ENCODE measurements around the gene CRELD1. TPM values are rescaled to one million over a fixed set of nuclear protein-coding genes. Genes with fewer than 3 reads are reported as not detected.

The CRELD1 gene
- total RNA-seq, 1 donor from 2014 or later, result 60.3 TPM

- Mint-ChIP-seq H3K9me3 (ENCODE audit: low read depth) (no peaks in the 10 kb centered on the region), H3K4me3 (ENCODE audit: low read depth) (peak overlapping the region; percentile 97), H3K4me1 (ENCODE audit: low read depth) (peaks cover 14% of the 10 kb centered on the region), H3K36me3 (ENCODE audit: insufficient read depth) (no peaks in the 10 kb centered on the region), H3K27me3 (no peaks in the 10 kb centered on the region), H3K27ac (peak overlapping the region; percentile 98)
- DNase-seq (ENCODE audit: low spot score, unreplicated experiment), result no peak
- TF ChIP-seq CTCF (IDR thresholded peaks at IDR 0.05; ENCODE audit: unreplicated experiment), result no peak
Observed at GRCh38 chr3:9986230-9986725, 52.6 kb downstream of the CRELD1 start.

- TF ChIP-seq CTCF (IDR thresholded peaks at IDR 0.05; ENCODE audit: unreplicated experiment), result no peak
- no peaks in the 10 kb centered on the region for H3K9me3 Mint-ChIP-seq (ENCODE audit: low read depth)
- no peaks in the 10 kb centered on the region for H3K27me3 Mint-ChIP-seq
- no peaks in the 10 kb centered on the region for H3K36me3 Mint-ChIP-seq (ENCODE audit: insufficient read depth)
- no peak for DNase-seq (ENCODE audit: low spot score, unreplicated experiment)
- H3K4me1 Mint-ChIP-seq (ENCODE audit: low read depth), result no peaks in the 10 kb centered on the region
- H3K27ac Mint-ChIP-seq, result no peak overlapping the region
- no peak overlapping the region for H3K4me3 Mint-ChIP-seq (ENCODE audit: low read depth)
Observed at GRCh38 chr3:9994086-9994844, 60.6 kb downstream of the CRELD1 start.

Other genes starting within 250 kb of the CRELD1 start
- 0.47 and 0.69 TPM in 2 replicates for gene CPNE9, start 230.0 kb upstream of the CRELD1 start, total RNA-seq
- 25.2 and 25.6 TPM in 2 replicates for gene BRPF1, start 202.1 kb upstream of the CRELD1 start, total RNA-seq
- 46.3 and 47.7 TPM in 2 replicates for gene OGG1, start 183.9 kb upstream of the CRELD1 start, total RNA-seq
- 16.9 and 17.1 TPM in 2 replicates for gene CAMK1, start 163.9 kb upstream of the CRELD1 start, total RNA-seq
- gene TADA3, start 141.4 kb upstream of the CRELD1 start, total RNA-seq, result 66.6 and 70.8 TPM in 2 replicates
- gene ARPC4, start 140.8 kb upstream of the CRELD1 start, total RNA-seq, result 129 and 135 TPM in 2 replicates
- 51.6 and 59.6 TPM in 2 replicates for gene TTLL3, start 123.6 kb upstream of the CRELD1 start, total RNA-seq
- 55.0 and 60.3 TPM in 2 replicates for gene RPUSD3, start 89.8 kb upstream of the CRELD1 start, total RNA-seq
- gene CIDEC, start 53.6 kb upstream of the CRELD1 start, total RNA-seq, result not detected in 2 replicates
- 30.5 and 33.0 TPM in 2 replicates for gene JAGN1, start 43.2 kb upstream of the CRELD1 start, total RNA-seq
- gene IL17RE, start 31.0 kb upstream of the CRELD1 start, total RNA-seq, result 4.9 and 7.0 TPM in 2 replicates
- gene IL17RC, start 16.7 kb upstream of the CRELD1 start, total RNA-seq, result 13.4 and 17.1 TPM in 2 replicates
- 10.4 and 11.4 TPM in 2 replicates for gene PRRT3, start 18.6 kb downstream of the CRELD1 start, total RNA-seq
- 38.6 and 42.1 TPM in 2 replicates for gene EMC3, start 53.0 kb downstream of the CRELD1 start, total RNA-seq
- 26.6 and 27.1 TPM in 2 replicates for gene FANCD2, start 92.6 kb downstream of the CRELD1 start, total RNA-seq
- gene FANCD2OS, start 174.4 kb downstream of the CRELD1 start, total RNA-seq, result not detected in 2 replicates
- gene BRK1, start 181.8 kb downstream of the CRELD1 start, total RNA-seq, result 117 and 123 TPM in 2 replicates
- 70.3 and 72.5 TPM in 2 replicates for gene VHL, start 207.9 kb downstream of the CRELD1 start, total RNA-seq
- gene IRAK2, start 231.1 kb downstream of the CRELD1 start, total RNA-seq, result 0.36 and 0.40 TPM in 2 replicates